GM12873 (cell line): ENCODE results near the gene SORCS1.

Experiments
- CTCF ChIP-seq: IDR thresholded peaks from 2 replicates; pipeline ENCODE4 v1.5.1; 2012; ENCODE audit warnings: low read depth, mild to moderate bottlenecking, moderate library complexity, low read length, control low read depth; ENCODE audit not compliant: insufficient read depth; ENCODE audit errors: missing control alignments

SORCS1 gene

GRCh38 chr10:106908225-106908624 is 256.3 kb downstream of the SORCS1 start:
- TF ChIP-seq CTCF: no peak

- TF ChIP-seq CTCF: no peak
Measured at GRCh38 chr10:106904209-106904608, 260.3 kb downstream of the SORCS1 start.

- TF ChIP-seq CTCF: no peak
Measured at GRCh38 chr10:106903180-106903579, 261.3 kb downstream of the SORCS1 start.

- no peak for TF ChIP-seq CTCF
Measured at GRCh38 chr10:106900016-106900652, 264.4 kb downstream of the SORCS1 start.

- no peak for TF ChIP-seq CTCF
Measured at GRCh38 chr10:106898446-106898845, 266.1 kb downstream of the SORCS1 start.

- no peak for TF ChIP-seq CTCF
Measured at GRCh38 chr10:106897719-106898118, 266.8 kb downstream of the SORCS1 start.

- no peak for TF ChIP-seq CTCF
Measured at GRCh38 chr10:106894692-106895091, 269.8 kb downstream of the SORCS1 start.
